K562 (cell line): Measurements from ENCODE around the gene OR56B4. TPM values are rescaled to one million over a fixed set of nuclear protein-coding genes. Genes with fewer than 3 reads are reported as not detected.

Source experiments
- ATAC-seq: fragments of 200-7000 bp; cut with Tn5 transposase; 3 replicates; pipeline ENCODE4 v1.9.1; 2020; ENCODE audit warnings: moderate library complexity
- BruUV-seq: library from RNA; stranded (reverse); fragments of 400-500 nt; replicated peaks from 2 replicates; lab custom pipeline; 2021; lab: Mats Ljungman, UMichigan
- CTCF ChIA-PET: fragments of 300-600 bp; formaldehyde crosslinking; extraction: SDS; loops from one replicate; lab custom pipeline; 2021; ENCODE audit warnings: low intra/inter-chr PET ratio; lab: Yijun Ruan, JAX
- POLR2A ChIA-PET: fragments of 300-600, 350-650 bp; sonication (Branson Sonifier 250); formaldehyde crosslinking; extraction: SDS; loops from one replicate; lab custom pipeline; 2021; ENCODE audit warnings: antibody characterized with exemption, inconsistent platforms; lab: Yijun Ruan, JAX
- DNase-seq, 4 experiments: peaks; one replicate each; pipeline versions ENCODE4 v3.0.0 to v3.0.0-alpha.2; 2011 to 2018; ENCODE audit warnings: low spot score in 3 of 4, mixed read lengths in 3 of 4; ENCODE audit errors: extremely low read depth in 1 of 4
- FAIRE-seq: peaks from 2 replicates; lab custom pipeline; 2011; peaks lifted over from hg19 to GRCh38; lab: Jason Lieb, UNC
- H2AFZ ChIP-seq: 2 replicates; pipeline ENCODE4 v1.6.0; 2011; ENCODE audit warnings: low read depth, low read length, control low read depth, inconsistent platforms
- H3K27ac ChIP-seq: fragments of 200-600 bp; 3 replicates; pipeline ENCODE4 v1.8.0; 2011; ENCODE audit warnings: low read depth, mild to moderate bottlenecking, control low read depth, inconsistent platforms, low read length, moderate library complexity, mixed read lengths; ENCODE audit errors: extremely low read depth
- H3K27me3 ChIP-seq, 2 experiments: fragments of 300-600 bp in 1 of 2; 2 replicates in 1 of 2; 3 replicates in 1 of 2; pipeline versions ENCODE4 v1.6.0 to v1.8.0; 2011; ENCODE audit warnings: inconsistent platforms in 2 of 2, low read length in 2 of 2, mild to moderate bottlenecking in 1 of 2, mixed read lengths in 1 of 2, moderate library complexity in 1 of 2; ENCODE audit not compliant: control insufficient read depth in 2 of 2, insufficient read depth in 2 of 2
- H3K36me3 ChIP-seq: fragments of 300-600 bp; 3 replicates; pipeline ENCODE4 v1.8.0; 2011; ENCODE audit warnings: mild to moderate bottlenecking, low read length, inconsistent platforms; ENCODE audit not compliant: control insufficient read depth, insufficient read depth
- H3K4me1 ChIP-seq, 2 experiments: fragments of 200-600 bp in 1 of 2; replicated peaks in 1 of 2; 2 replicates in 1 of 2; 3 replicates in 1 of 2; pipeline versions ENCODE4 v1.5.1 to v1.8.0; 2011; ENCODE audit warnings: inconsistent platforms in 2 of 2, low read length in 2 of 2, mild to moderate bottlenecking in 1 of 2, mixed read lengths in 1 of 2, moderate library complexity in 1 of 2; ENCODE audit not compliant: control insufficient read depth in 2 of 2, insufficient read depth in 2 of 2
- H3K4me2 ChIP-seq: 2 replicates; pipeline ENCODE4 v1.6.1; 2011; ENCODE audit warnings: low read length, control low read depth, inconsistent platforms, mixed read lengths; ENCODE audit not compliant: insufficient read depth
- H3K4me3 ChIP-seq: fragments of 200-600 bp; sonication (generic), shearing (Covaris generic); 2 replicates; pipeline ENCODE4 v1.5.1; 2016; ENCODE audit warnings: control low read depth, inconsistent platforms
- H3K79me2 ChIP-seq: fragments of 200-600 bp; 3 replicates; pipeline ENCODE4 v1.8.0; 2011; ENCODE audit warnings: low read length, inconsistent platforms; ENCODE audit not compliant: control insufficient read depth, insufficient read depth
- H3K9ac ChIP-seq, 2 experiments: 2 replicates each; pipeline versions ENCODE4 v1.6.0 to v1.6.1; 2011; ENCODE audit warnings: low read depth in 2 of 2, low read length in 2 of 2, control low read depth in 1 of 2, inconsistent platforms in 1 of 2, mild to moderate bottlenecking in 1 of 2, mixed read lengths in 1 of 2; ENCODE audit not compliant: insufficient read depth in 1 of 2
- H3K9me1 ChIP-seq: one replicate; pipeline ENCODE4 v1.6.0; 2011; ENCODE audit warnings: inconsistent platforms, mild to moderate bottlenecking, low read length, moderate library complexity; ENCODE audit not compliant: control insufficient read depth, insufficient read depth
- H3K9me3 ChIP-seq: replicated peaks from 2 replicates; pipeline ENCODE4 v1.5.1; 2011; ENCODE audit warnings: low read depth, low read length, inconsistent platforms; ENCODE audit not compliant: control insufficient read depth, insufficient read depth
- H4K20me1 ChIP-seq: replicated peaks from 2 replicates; pipeline ENCODE4 v1.6.1; 2011; ENCODE audit warnings: low read length, inconsistent platforms, mixed read lengths; ENCODE audit not compliant: control insufficient read depth, insufficient read depth
- BRD9 ChIP-seq: fragments of 450-650 bp; IDR thresholded peaks from 2 replicates; pipeline ENCODE4 v1.6.1; 2018; ENCODE audit warnings: low read depth; ENCODE audit not compliant: partially characterized antibody
- CHD2 ChIP-seq: IDR thresholded peaks from 2 replicates; pipeline ENCODE4 v1.6.1; 2011; ENCODE audit warnings: low read depth, low read length
- HCFC1 ChIP-seq: IDR thresholded peaks from 2 replicates; pipeline ENCODE4 v1.6.1; 2012; ENCODE audit warnings: low read depth, low read length, improper control_type of control experiment
- HNRNPK ChIP-seq: fragments of 200-400 bp; formaldehyde crosslinking; IDR thresholded peaks from one replicate; pipeline ENCODE4 v1.6.1; 2018; ENCODE audit warnings: mild to moderate bottlenecking, low read depth, low read length; ENCODE audit not compliant: poor library complexity, severe bottlenecking
- KDM2B ChIP-seq: fragments of 250-450 bp; sonication (Bioruptor Pico); IDR thresholded peaks from 2 replicates; pipeline ENCODE4 v1.8.0; 2021; ENCODE audit warnings: mild to moderate bottlenecking, moderate library complexity
- KDM5B ChIP-seq: fragments of 200-600 bp; sonication (generic); IDR thresholded peaks from 2 replicates; pipeline ENCODE4 v1.6.1; 2012; ENCODE audit warnings: low read depth, mild to moderate bottlenecking, moderate library complexity, low read length, control low read depth, inconsistent platforms; ENCODE audit not compliant: insufficient replicate concordance
- KLF1 ChIP-seq: fragments of 450-650 bp; IDR thresholded peaks from 2 replicates; pipeline ENCODE4 v1.6.1; 2016; ENCODE audit warnings: missing genetic modification characterization, missing compliant biosample characterization
- MCM7 ChIP-seq, 2 experiments: fragments of 450-650 bp; IDR thresholded peaks; 2 replicates each; pipeline ENCODE4 v1.6.1; 2016 to 2018
- MIER1 ChIP-seq: fragments of 450-650 bp; IDR thresholded peaks from 2 replicates; pipeline ENCODE4 v1.6.1; 2016; ENCODE audit warnings: antibody characterized with exemption, mild to moderate bottlenecking, low read depth
- NFXL1 ChIP-seq: fragments of 450-650 bp; formaldehyde crosslinking; IDR thresholded peaks from 2 replicates; pipeline ENCODE4 v1.4.0; 2021; ENCODE audit warnings: mild to moderate bottlenecking
- POLR2H ChIP-seq: IDR thresholded peaks from 2 replicates; pipeline ENCODE4 v1.6.1; 2016; ENCODE audit warnings: missing genetic modification characterization, low read depth, mild to moderate bottlenecking, control low read depth, missing compliant biosample characterization, moderate library complexity
- PPARD ChIP-seq: fragments of 250-450 bp; sonication (Bioruptor Pico); IDR thresholded peaks from 2 replicates; pipeline ENCODE4 v1.8.0; 2022; ENCODE audit warnings: inconsistent platforms, mild to moderate bottlenecking, moderate library complexity
- RHOXF2B ChIP-seq: fragments of 250-450 bp; sonication (Bioruptor Pico); conservative IDR thresholded peaks from 2 replicates; pipeline ENCODE4 v1.5.1; 2021
- SRF ChIP-seq, 2 experiments: fragments of 250-450, 450-650 bp in 1 of 2; sonication (Bioruptor Pico) in 1 of 2; sonication (generic) in 1 of 2; formaldehyde crosslinking; IDR thresholded peaks; 2 replicates each; pipeline versions ENCODE4 v1.5.0 to v1.5.1; 2020 to 2022; ENCODE audit warnings: mild to moderate bottlenecking in 1 of 2, missing genetic modification reagents in 1 of 2
- TCF7L2 ChIP-seq: fragments of 150-350 bp; IDR thresholded peaks from 2 replicates; pipeline ENCODE4 v1.6.1; 2016; ENCODE audit warnings: low read depth, mild to moderate bottlenecking, low read length, moderate library complexity
- TSC22D4 ChIP-seq: fragments of 450-650 bp; IDR thresholded peaks from 2 replicates; pipeline ENCODE4 v1.6.1; 2016; ENCODE audit warnings: missing genetic modification characterization, missing biosample characterization, control low read depth
- ZFP30 ChIP-seq: fragments of 250-450 bp; sonication (Bioruptor Pico); IDR thresholded peaks from 2 replicates; pipeline ENCODE4 v1.8.0; 2022; ENCODE audit warnings: moderate library complexity, mild to moderate bottlenecking, inconsistent platforms, borderline replicate concordance
- ZNF23 ChIP-seq: fragments of 250-450 bp; sonication (Bioruptor Pico); IDR thresholded peaks from 2 replicates; pipeline ENCODE4 v1.4.0; 2020; ENCODE audit warnings: mild to moderate bottlenecking
- ZNF24 ChIP-seq: fragments of 450-650 bp; IDR thresholded peaks from 2 replicates; pipeline ENCODE4 v1.6.1; 2016
- ZNF444 ChIP-seq: fragments of 250-450 bp; sonication (Bioruptor Pico); IDR thresholded peaks from 2 replicates; pipeline ENCODE4 v1.4.0; 2020; ENCODE audit warnings: mild to moderate bottlenecking, moderate library complexity
- ZNF830 ChIP-seq: fragments of 250-450 bp; sonication (Bioruptor Pico); IDR thresholded peaks from 2 replicates; pipeline ENCODE4 v1.5.0; 2021; ENCODE audit warnings: mild to moderate bottlenecking
- WGBS: fragments of 100-300 bp; shearing (Covaris generic); methylation state at CpG from one replicate; pipeline ENCODE4 v1.1.6; 2016; ENCODE audit warnings: low coverage, mixed read lengths; ENCODE audit not compliant: insufficient coverage; ENCODE audit errors: missing lambda C conversion rate; 5-methylcytosine and 5-hydroxymethylcytosine counted together
- in situ Hi-C: fragments of 300-500 bp; cut with MboI; formaldehyde crosslinking; loops from 4 replicates; pipeline ENCODE4 v1.15.0; 2018; ENCODE audit warnings: inconsistent platforms, mixed read lengths
- intact Hi-C: fragments of 100-400 bp; cut with micrococcal nuclease; formaldehyde crosslinking; loops from 2 replicates; pipeline ENCODE4 v1.14.2; 2022
- polyA plus RNA-seq, 8 experiments: library from polyadenylated mRNA; depleted of rRNA in 4 of 8; stranded (reverse) in 5 of 8; unstranded in 3 of 8; fragments of >200 nt; fragmentation: Nextera tagmentation in 2 of 8; fragmentation: Illumina TruSeq in 1 of 8; extraction: Ambion mirVana in 2 of 8; extraction: Trizol in 1 of 8; gene quantifications; 2 replicates each; pipeline versions ENCODE4 v1.2.1 to v1.2.3, GENCODE V29; 2011 to 2014; ENCODE audit warnings: inconsistent platforms in 1 of 8, missing spikeins in 1 of 8
- total RNA-seq, 7 experiments: library from RNA; depleted of rRNA in 6 of 7; stranded (reverse); fragments of >200 nt in 6 of 7; fragmentation: Illumina TruSeq in 2 of 7; extraction: Trizol in 2 of 7; gene quantifications; 2 replicates each; pipeline versions ENCODE4 v1.2.1 to v1.2.3, GENCODE V29; 2011 to 2021; ENCODE audit warnings: low replicate concordance in 1 of 7

OR56B4 gene
- total and polyA plus RNA-seq, 9 of the 15 experiments (the other 6 are each of a cell fraction or from before 2014, with no cell fraction given) = 0.07 TPM; not detected in 8

DNA sequence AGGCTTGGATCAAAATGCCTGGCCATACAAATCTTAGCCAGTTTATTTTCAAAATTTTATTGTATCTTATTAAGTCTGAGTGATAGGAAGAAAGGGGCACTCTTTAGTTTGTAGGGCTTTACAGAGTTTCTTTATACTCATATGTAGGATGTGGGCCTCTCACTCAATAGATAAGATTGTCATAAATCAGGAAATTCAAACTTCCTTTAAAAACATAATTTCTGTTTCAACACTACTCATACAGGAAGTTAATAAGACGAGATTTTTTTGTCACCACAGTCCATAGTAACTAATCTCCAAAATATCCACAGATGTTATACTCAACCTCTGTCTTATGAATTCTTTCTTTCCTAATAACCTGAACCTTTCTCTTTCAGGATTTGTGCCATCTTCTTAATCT lies 13.3 kb upstream of the OR56B4 start:
- DNase-seq (no peak), ATAC-seq (no peak), FAIRE-seq (no peak)
- in situ Hi-C loops (no loop called here), intact Hi-C loops (no loop called here)
- CTCF ChIA-PET = no interaction called here
- H3K9me1 ChIP-seq = no peaks in the 10 kb centered on the region
- no peaks in the 10 kb centered on the region for H3K36me3 ChIP-seq
- BruUV-seq = no TSS peak
- no peaks in the 10 kb centered on the region for H3K9me3 ChIP-seq
- H3K9ac ChIP-seq = no peak overlapping the region
- 0% methylated on average over 1 of the region's 1 CpG for WGBS
- no peaks in the 10 kb centered on the region for H3K4me1 ChIP-seq
- H3K27ac ChIP-seq = no peak overlapping the region
- TF ChIP-seq HNRNPK = no peak
- TF ChIP-seq KLF1 (tag) = no peak
- TF ChIP-seq ZFP30 (CRISPR knock-in tag) = no peak
- TF ChIP-seq ZNF830 = no peak
- TF ChIP-seq RHOXF2B (CRISPR knock-in tag) = no peak
- no peak for TF ChIP-seq CHD2
- TF ChIP-seq, all 486 proteins: peak for 0
- POLR2A ChIA-PET = no interaction called here
- no peak overlapping the region for H2AFZ ChIP-seq
- H4K20me1 ChIP-seq = no peaks in the 10 kb centered on the region
- H3K79me2 ChIP-seq = no peaks in the 10 kb centered on the region
- H3K4me2 ChIP-seq = no peak overlapping the region
- H3K27me3 ChIP-seq = no peaks in the 10 kb centered on the region
- no peak overlapping the region for H3K4me3 ChIP-seq

- no peak for TF ChIP-seq POLR2H (tag)
- no peak for TF ChIP-seq KDM5B
- no peak for TF ChIP-seq ZNF24
- TF ChIP-seq MCM7 (IDR thresholded peaks at IDR 0.05) = no peak
- no peak for TF ChIP-seq MIER1
- TF ChIP-seq SRF (CRISPR knock-in tag; IDR thresholded peaks at IDR 0.05) = no peak
- TF ChIP-seq TCF7L2 = no peak
- no peak for TF ChIP-seq ZNF444 (CRISPR knock-in tag)
- TF ChIP-seq NFXL1 (CRISPR knock-in tag) = no peak
- no peak for TF ChIP-seq KDM2B
- TF ChIP-seq BRD9 = no peak
- TF ChIP-seq HCFC1 = no peak
- no peak for TF ChIP-seq PPARD (CRISPR knock-in tag)
- no peak for TF ChIP-seq TSC22D4 (tag)
- no peak for TF ChIP-seq ZNF23 (CRISPR knock-in tag)
- Histone ChIP-seq H3K4me3 (no peak overlapping the region), H3K27me3 (no peaks in the 10 kb centered on the region), H3K9ac (no peak overlapping the region), H3K36me3 (no peaks in the 10 kb centered on the region), H3K4me2 (no peak overlapping the region), H3K79me2 (no peaks in the 10 kb centered on the region), H3K9me3 (no peaks in the 10 kb centered on the region), H2AFZ (no peak overlapping the region), H3K4me1 (no peaks in the 10 kb centered on the region), H3K9me1 (no peaks in the 10 kb centered on the region), H3K27ac (no peak overlapping the region), H4K20me1 (no peaks in the 10 kb centered on the region)
- no TSS peak for BruUV-seq
- in situ Hi-C loops = no loop called here
- DNase-seq (no peak), ATAC-seq (no peak), FAIRE-seq (no peak)
- ChIA-PET POLR2A (no interaction called here), CTCF (no interaction called here)
- 0% methylated on average over 2 of the region's 2 CpGs for WGBS
- intact Hi-C loops = no loop called here
Measured at GRCh38 chr11:6095798-6096197, 11.7 kb upstream of the OR56B4 start.
